Measurements from ENCODE around the gene TMEM270. TPM values are rescaled to one million over a fixed set of nuclear protein-coding genes. Genes with fewer than 3 reads are reported as not detected.
A peak's percentile ranks its signal among the peaks of the same experiment; 100 is the strongest.

The TMEM270 gene
- total RNA-seq, 4 donors from 2014 or later, result not detected

GRCh38 chr7:73824986-73825385, 36.0 kb upstream of the TMEM270 start:
- peaks cover 0 to 16% (median 4%) of the 10 kb centered on the region in 4 donors for H3K4me1 ChIP-seq
- no peaks in the 10 kb centered on the region for H3K9me3 ChIP-seq
- WGBS, 2 donors, result 65 to 73% methylated on average over 9 of the region's 9 CpGs
- no peaks in the 10 kb centered on the region for H3K36me3 ChIP-seq
- TF ChIP-seq CTCF (IDR thresholded peaks at IDR 0.05), result no peak
- H3K4me3 ChIP-seq, result no peak overlapping the region
- peaks cover 0 to 2% of the 10 kb centered on the region in 2 donors for H3K27me3 ChIP-seq
- no peak for DNase-seq (ENCODE audit: low spot score in 2 of 2)
- H3K27ac ChIP-seq, result no peak overlapping the region

GRCh38 chr7:73827567-73828106, 33.3 kb upstream of the TMEM270 start:
- no peak overlapping the region for H3K4me3 ChIP-seq
- H3K27me3 ChIP-seq, result peaks cover 0 to 18% of the 10 kb centered on the region in 2 donors
- peaks cover 0 to 26% (median 4%) of the 10 kb centered on the region in 4 donors for H3K4me1 ChIP-seq
- no peaks in the 10 kb centered on the region for H3K36me3 ChIP-seq
- 32 to 35% methylated on average over 8 to 11 of the region's 11 CpGs for WGBS, 2 donors
- H3K27ac ChIP-seq, result peak overlapping the region in 2 of 4 donors; percentile 46 to 60
- DNase-seq (ENCODE audit: low spot score in 2 of 2), result no peak
- H3K9me3 ChIP-seq, result no peaks in the 10 kb centered on the region
- TF ChIP-seq POLR2A (IDR thresholded peaks at IDR 0.05), result no peak
- no peak for TF ChIP-seq CTCF (IDR thresholded peaks at IDR 0.05)

DNA sequence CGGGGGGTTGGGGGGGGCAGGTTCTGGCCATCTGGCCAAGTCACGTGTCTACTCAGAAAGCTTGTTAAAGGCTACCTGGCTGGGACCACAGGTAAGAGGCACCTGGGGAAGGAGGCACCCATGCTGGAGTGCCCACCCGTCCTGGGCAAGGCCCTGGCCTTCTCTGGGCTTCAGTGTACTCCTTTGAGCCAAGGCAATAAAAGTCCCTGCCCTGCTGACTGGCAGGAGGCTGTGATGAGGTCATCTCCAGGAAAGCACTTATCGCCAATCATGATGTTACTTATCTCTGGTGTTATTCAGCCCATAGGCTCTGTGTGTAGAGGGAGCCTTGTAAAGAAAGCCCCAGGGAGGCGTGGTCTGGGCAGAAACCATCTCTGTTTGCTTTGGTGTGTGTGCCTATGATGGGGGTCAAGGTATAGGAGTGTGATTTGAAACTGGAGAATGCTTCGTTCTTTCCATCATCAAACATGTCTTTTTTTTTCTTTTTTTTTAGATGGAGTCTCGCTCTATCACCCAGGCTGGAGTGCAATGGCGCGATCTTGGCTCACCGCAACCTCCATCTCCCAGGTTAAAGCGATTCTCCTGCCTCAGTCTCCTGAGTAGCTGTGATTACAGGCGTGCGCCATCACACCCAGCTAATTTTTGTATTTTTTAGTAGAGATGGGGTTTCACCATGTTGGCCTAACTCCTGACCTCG, 32.7 kb upstream of the TMEM270 start:
- H3K27ac ChIP-seq, result peak overlapping the region in 3 of 4 donors; percentile 36 to 60 (median 46)
- 67 to 74% methylated on average over 13 to 14 of the region's 14 CpGs for WGBS, 2 donors
- H3K4me3 ChIP-seq, result no peak overlapping the region

DNA sequence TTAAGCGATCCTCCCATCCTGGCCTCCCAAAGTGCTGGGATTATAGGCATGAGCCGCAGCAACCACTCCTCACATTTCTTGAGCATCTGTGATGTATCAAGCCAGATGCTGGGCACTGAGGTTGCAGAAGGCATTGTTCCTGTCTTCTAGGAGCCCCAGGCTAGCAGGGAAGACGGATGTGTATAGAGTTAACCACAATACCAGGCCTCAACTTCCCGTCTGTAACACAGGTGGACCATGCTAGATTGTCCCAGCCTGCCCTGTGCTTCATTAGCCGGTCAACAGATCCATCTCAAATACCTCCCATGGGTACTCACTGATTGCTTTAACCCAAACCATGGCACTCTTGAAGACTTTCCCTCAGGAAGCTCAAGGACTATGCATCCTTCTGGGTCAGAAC, 32.0 kb upstream of the TMEM270 start:
- peaks cover 0 to 26% (median 4%) of the 10 kb centered on the region in 4 donors for H3K4me1 ChIP-seq
- 93 to 95% methylated on average over 5 of the region's 5 CpGs for WGBS, 2 donors
- H3K9me3 ChIP-seq, result no peaks in the 10 kb centered on the region
- peak overlapping the region in 1 of 4 donors; percentile 60 for H3K27ac ChIP-seq
- H3K4me3 ChIP-seq, result no peak overlapping the region
- no peak for DNase-seq (ENCODE audit: low spot score in 2 of 2)
- H3K27me3 ChIP-seq, result peaks cover 0 to 27% of the 10 kb centered on the region in 2 donors
- no peaks in the 10 kb centered on the region for H3K36me3 ChIP-seq
- TF ChIP-seq EP300 (IDR thresholded peaks at IDR 0.05), result no peak
- no peak for TF ChIP-seq POLR2A (IDR thresholded peaks at IDR 0.05)
- no peak for TF ChIP-seq CTCF (IDR thresholded peaks at IDR 0.05)

More for the DNA sequence above, 32.7 kb upstream of the TMEM270 start:
- H3K4me1 ChIP-seq, result peaks cover 0 to 26% (median 4%) of the 10 kb centered on the region in 4 donors
- peaks cover 0 to 24% of the 10 kb centered on the region in 2 donors for H3K27me3 ChIP-seq
- no peaks in the 10 kb centered on the region for H3K9me3 ChIP-seq
- DNase-seq (ENCODE audit: low spot score in 2 of 2), result no peak
- no peaks in the 10 kb centered on the region for H3K36me3 ChIP-seq
- TF ChIP-seq POLR2A (IDR thresholded peaks at IDR 0.05) (no peak), CTCF (IDR thresholded peaks at IDR 0.05) (no peak), EP300 (IDR thresholded peaks at IDR 0.05) (no peak)

GRCh38 chr7:73829505-73829904, 31.5 kb upstream of the TMEM270 start:
- H3K27me3 ChIP-seq, result peaks cover 0 to 27% of the 10 kb centered on the region in 2 donors
- no peak for DNase-seq (ENCODE audit: low spot score in 2 of 2)
- H3K4me3 ChIP-seq, result no peak overlapping the region
- H3K9me3 ChIP-seq, result no peaks in the 10 kb centered on the region
- peaks cover 0 to 26% (median 4%) of the 10 kb centered on the region in 4 donors for H3K4me1 ChIP-seq
- 38 to 47% methylated on average over 7 of the region's 7 CpGs for WGBS, 2 donors
- peak overlapping the region in 1 of 4 donors; percentile 60 for H3K27ac ChIP-seq
- no peaks in the 10 kb centered on the region for H3K36me3 ChIP-seq
- no peak for TF ChIP-seq EP300 (IDR thresholded peaks at IDR 0.05)
- no peak for TF ChIP-seq CTCF (IDR thresholded peaks at IDR 0.05)
- TF ChIP-seq POLR2A (IDR thresholded peaks at IDR 0.05), result no peak
